HCT116 (cell line): ENCODE data around the gene CDR2. TPM values are rescaled to one million over a fixed set of nuclear protein-coding genes. Genes with fewer than 3 reads are reported as not detected.

Experiments used
- ATAC-seq: fragments of 200-7000 bp; cut with Tn5 transposase; 2 replicates; pipeline ENCODE4 v1.9.1; 2020; ENCODE audit warnings: mild to moderate bottlenecking, moderate library complexity
- BruUV-seq: library from RNA; stranded (reverse); fragments of 400-500 nt; replicated peaks from 2 replicates; lab custom pipeline; 2021; lab: Mats Ljungman, UMichigan
- CTCF ChIA-PET: fragments of 300-600 bp; sonication (Branson Sonifier 250); formaldehyde crosslinking; loops from one replicate; lab custom pipeline; 2021; ENCODE audit warnings: antibody characterized with exemption; lab: Charles Lee
- POLR2A ChIA-PET: fragments of 300-600, 350-600 bp; sonication (Branson Sonifier 250); formaldehyde crosslinking; loops from one replicate; lab custom pipeline; 2021; ENCODE audit warnings: antibody characterized with exemption; lab: Charles Lee
- RAD21 ChIA-PET, 2 experiments: fragments of 300-600 bp; sonication (Branson Sonifier 250); formaldehyde crosslinking; loops; one replicate each; lab custom pipeline; 2023; ENCODE audit warnings: low total read pairs in 2 of 2; ENCODE audit not compliant: uncharacterized antibody in 2 of 2, unreplicated experiment in 2 of 2, low non-redundant PET in 1 of 2; lab: Charles Lee
- DNase-seq: peaks from one replicate; pipeline ENCODE4 v3.0.0-alpha.2; 2010; ENCODE audit warnings: low read depth, low spot score
- H2AFZ ChIP-seq: fragments of 200-600 bp; shearing (Covaris generic), sonication (generic); 2 replicates; pipeline ENCODE4 v1.6.1; 2017; ENCODE audit warnings: low read depth, mixed run types, mixed read lengths, antibody characterized with exemption, low read length; ENCODE audit not compliant: poor library complexity, severe bottlenecking
- H3K27ac ChIP-seq: 2 replicates; pipeline ENCODE4 v1.5.1; 2012; ENCODE audit warnings: low read depth, low read length
- H3K27me3 ChIP-seq: fragments of 200-600 bp; sonication (generic); 2 replicates; pipeline ENCODE4 v1.6.1; 2016; ENCODE audit warnings: mixed run types, low read length, mixed read lengths; ENCODE audit not compliant: insufficient read depth
- H3K36me3 ChIP-seq, 2 experiments: fragments of 200-500 bp in 1 of 2; fragments of 200-600 bp in 1 of 2; sonication (Bioruptor generic) in 1 of 2; sonication (generic) in 1 of 2; 2 replicates each; pipeline versions ENCODE4 v1.5.1 to v1.6.1; 2014 to 2016; ENCODE audit warnings: low read length in 2 of 2, inconsistent platforms in 1 of 2, mixed read lengths in 1 of 2, mixed run types in 1 of 2; ENCODE audit not compliant: insufficient read depth in 2 of 2, control insufficient read depth in 1 of 2
- H3K4me1 ChIP-seq, 2 experiments: fragments of 200-600 bp in 1 of 2; sonication (generic) in 1 of 2; 2 replicates each; pipeline versions ENCODE4 v1.5.1 to v1.6.1; 2012 to 2017; ENCODE audit warnings: low read length in 2 of 2, inconsistent platforms in 1 of 2, mild to moderate bottlenecking in 1 of 2, mixed read lengths in 1 of 2, mixed run types in 1 of 2, moderate library complexity in 1 of 2; ENCODE audit not compliant: insufficient read depth in 2 of 2, control insufficient read depth in 1 of 2
- H3K4me2 ChIP-seq: fragments of 200-600 bp; sonication (generic); 2 replicates; pipeline ENCODE4 v1.6.1; 2017; ENCODE audit warnings: mixed run types, low read length, mixed read lengths
- H3K4me3 ChIP-seq, 2 experiments: fragments of 200-600 bp in 1 of 2; sonication (generic) in 1 of 2; replicated peaks in 1 of 2; 2 replicates each; pipeline ENCODE4 v1.5.1; 2011 to 2016; ENCODE audit warnings: low read length in 2 of 2, control low read depth in 1 of 2, low read depth in 1 of 2, mild to moderate bottlenecking in 1 of 2, mixed read lengths in 1 of 2, mixed run types in 1 of 2
- H3K79me2 ChIP-seq: fragments of 200-600 bp; sonication (generic); 2 replicates; pipeline ENCODE4 v1.6.1; 2017; ENCODE audit warnings: mild to moderate bottlenecking, mixed run types, low read length, moderate library complexity, mixed read lengths; ENCODE audit not compliant: insufficient read depth
- H3K9ac ChIP-seq: fragments of 200-600 bp; sonication (generic); 2 replicates; pipeline ENCODE4 v1.6.1; 2016; ENCODE audit warnings: low read length, mixed read lengths
- H3K9me2 ChIP-seq: fragments of 200-600 bp; sonication (generic), shearing (Covaris generic); 2 replicates; pipeline ENCODE4 v1.6.1; 2017; ENCODE audit warnings: mixed run types, mild to moderate bottlenecking, moderate library complexity; ENCODE audit not compliant: insufficient read depth
- H3K9me3 ChIP-seq, 2 experiments: fragments of 200-500 bp in 1 of 2; fragments of 200-600 bp in 1 of 2; sonication (Bioruptor generic) in 1 of 2; sonication (generic) in 1 of 2; 2 replicates each; pipeline ENCODE4 v1.6.1; 2014 to 2017; ENCODE audit warnings: low read length in 2 of 2, mixed read lengths in 2 of 2, inconsistent platforms in 1 of 2, low read depth in 1 of 2, mild to moderate bottlenecking in 1 of 2, mixed run types in 1 of 2, moderate library complexity in 1 of 2; ENCODE audit not compliant: control insufficient read depth in 1 of 2, insufficient read depth in 1 of 2
- H4K20me1 ChIP-seq: fragments of 200-600 bp; sonication (generic), shearing (Covaris generic); 2 replicates; pipeline ENCODE4 v1.6.1; 2017; ENCODE audit warnings: mixed run types, mild to moderate bottlenecking, moderate library complexity; ENCODE audit not compliant: insufficient read depth
- CBX3 ChIP-seq: IDR thresholded peaks from 2 replicates; pipeline ENCODE4 v1.6.1; 2012; ENCODE audit warnings: low read depth
- EGR1 ChIP-seq: IDR thresholded peaks from 2 replicates; pipeline ENCODE4 v1.6.1; 2012; ENCODE audit warnings: low read depth
- SIN3A ChIP-seq: IDR thresholded peaks from 2 replicates; pipeline ENCODE4 v1.6.1; 2012; ENCODE audit warnings: low read depth
- SRF ChIP-seq: IDR thresholded peaks from 2 replicates; pipeline ENCODE4 v1.6.1; 2012; ENCODE audit warnings: low read depth
- intact Hi-C: fragments of 100-400 bp; cut with micrococcal nuclease; formaldehyde crosslinking; loops from 2 replicates; pipeline ENCODE4 v1.10.0; 2022
- total RNA-seq: library from RNA; stranded (reverse); gene quantifications from one replicate; pipeline ENCODE4 v1.2.1, GENCODE V29; 2021; ENCODE audit not compliant: unreplicated experiment
- TF ChIP-seq, protein P1 (sequence below): IDR thresholded peaks from 2 replicates; pipeline ENCODE4 v1.6.1; 2012; ENCODE audit warnings: low read depth

CDR2 gene
- total RNA-seq, 1 experiment from 2014 or later = 27.3 TPM

DNA sequence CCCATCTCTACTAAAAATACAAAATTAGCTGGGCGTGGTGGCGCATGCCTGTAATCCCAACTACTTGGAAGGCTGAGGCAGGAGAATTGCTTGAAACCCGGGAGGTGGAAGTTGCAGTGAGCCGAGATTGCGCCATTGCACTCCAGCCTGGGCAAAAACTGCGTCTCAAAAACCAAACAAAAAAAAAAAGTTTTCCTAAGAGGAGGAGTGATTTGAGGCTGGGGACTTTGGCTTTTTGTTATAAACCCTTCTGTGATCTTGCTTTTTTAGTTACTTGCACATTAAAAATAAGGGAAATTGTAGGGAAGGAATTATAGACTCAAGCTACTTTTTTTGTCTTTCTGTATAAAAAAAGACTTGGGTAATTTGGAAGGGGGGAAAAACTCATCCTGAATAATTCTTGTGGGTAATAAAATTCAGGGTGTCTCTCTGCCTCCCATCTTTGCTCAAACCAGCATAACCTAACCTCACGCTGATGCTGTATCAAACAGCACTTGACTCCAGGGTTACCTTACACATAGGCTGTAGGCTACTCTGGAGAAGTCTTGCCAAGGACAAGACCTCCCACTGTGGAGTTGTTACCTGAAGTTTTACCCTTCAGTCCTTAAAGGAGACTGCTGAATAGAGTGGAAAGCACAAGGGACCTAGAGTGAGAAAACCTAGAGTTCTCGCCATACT lies 1.7 kb upstream of the CDR2 start:
- ATAC-seq (no peak), DNase-seq (no peak)
- Histone ChIP-seq H2AFZ (no peak overlapping the region), H3K9me3 (no peaks in the 10 kb centered on the region), H3K9me2 (no peaks in the 10 kb centered on the region), H3K9ac (no peak overlapping the region), H3K27me3 (no peaks in the 10 kb centered on the region), H3K4me1 (peaks cover 23 to 31% of the 10 kb centered on the region in 2 experiments), H3K79me2 (peaks cover 31% of the 10 kb centered on the region), H4K20me1 (peaks cover 4% of the 10 kb centered on the region; the same call in 1 of the 2 replicates), H3K4me2 (no peak overlapping the region), H3K4me3 (no peak overlapping the region), H3K36me3 (no peaks in the 10 kb centered on the region), H3K27ac (no peak overlapping the region)
- TF ChIP-seq, protein P1, sequence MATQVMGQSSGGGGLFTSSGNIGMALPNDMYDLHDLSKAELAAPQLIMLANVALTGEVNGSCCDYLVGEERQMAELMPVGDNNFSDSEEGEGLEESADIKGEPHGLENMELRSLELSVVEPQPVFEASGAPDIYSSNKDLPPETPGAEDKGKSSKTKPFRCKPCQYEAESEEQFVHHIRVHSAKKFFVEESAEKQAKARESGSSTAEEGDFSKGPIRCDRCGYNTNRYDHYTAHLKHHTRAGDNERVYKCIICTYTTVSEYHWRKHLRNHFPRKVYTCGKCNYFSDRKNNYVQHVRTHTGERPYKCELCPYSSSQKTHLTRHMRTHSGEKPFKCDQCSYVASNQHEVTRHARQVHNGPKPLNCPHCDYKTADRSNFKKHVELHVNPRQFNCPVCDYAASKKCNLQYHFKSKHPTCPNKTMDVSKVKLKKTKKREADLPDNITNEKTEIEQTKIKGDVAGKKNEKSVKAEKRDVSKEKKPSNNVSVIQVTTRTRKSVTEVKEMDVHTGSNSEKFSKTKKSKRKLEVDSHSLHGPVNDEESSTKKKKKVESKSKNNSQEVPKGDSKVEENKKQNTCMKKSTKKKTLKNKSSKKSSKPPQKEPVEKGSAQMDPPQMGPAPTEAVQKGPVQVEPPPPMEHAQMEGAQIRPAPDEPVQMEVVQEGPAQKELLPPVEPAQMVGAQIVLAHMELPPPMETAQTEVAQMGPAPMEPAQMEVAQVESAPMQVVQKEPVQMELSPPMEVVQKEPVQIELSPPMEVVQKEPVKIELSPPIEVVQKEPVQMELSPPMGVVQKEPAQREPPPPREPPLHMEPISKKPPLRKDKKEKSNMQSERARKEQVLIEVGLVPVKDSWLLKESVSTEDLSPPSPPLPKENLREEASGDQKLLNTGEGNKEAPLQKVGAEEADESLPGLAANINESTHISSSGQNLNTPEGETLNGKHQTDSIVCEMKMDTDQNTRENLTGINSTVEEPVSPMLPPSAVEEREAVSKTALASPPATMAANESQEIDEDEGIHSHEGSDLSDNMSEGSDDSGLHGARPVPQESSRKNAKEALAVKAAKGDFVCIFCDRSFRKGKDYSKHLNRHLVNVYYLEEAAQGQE = no peak
- TF ChIP-seq SIN3A = no peak
- no peak for TF ChIP-seq EGR1
- TF ChIP-seq SRF = no peak
- TF ChIP-seq CBX3 = no peak
- CTCF ChIA-PET = no interaction called here
- no TSS peak for BruUV-seq
- POLR2A ChIA-PET = no interaction called here
- intact Hi-C loops = no loop called here
- RAD21 ChIA-PET = no interaction called here
